HTR-8/SVneo (cell line): Measurements from ENCODE around the gene P4HB.

Source experiments
- DNase-seq: peaks from one replicate; pipeline ENCODE4 v3.0.0; 2011; ENCODE audit warnings: low spot score, mixed read lengths; ENCODE audit not compliant: insufficient read length
- FAIRE-seq: peaks from 2 replicates; lab custom pipeline; 2011; peaks lifted over from hg19 to GRCh38; lab: Jason Lieb, UNC

Gene P4HB

GRCh38 chr17:81814748-81815645, 45.3 kb downstream of the P4HB start:
- DNase-seq (no peak), FAIRE-seq (no peak)

- FAIRE-seq = no peak
- DNase-seq = no peak
These were observed 46.3 kb downstream of the P4HB start for GRCh38 chr17:81813861-81814683.

- DNase-seq (no peak), FAIRE-seq (no peak)
These were observed 47.0 kb downstream of the P4HB start for GRCh38 chr17:81813371-81813684.

- FAIRE-seq = no peak
- DNase-seq = no peak
These were observed 47.6 kb downstream of the P4HB start for GRCh38 chr17:81812571-81813370.

GRCh38 chr17:81811705-81812570, 48.4 kb downstream of the P4HB start:
- DNase-seq (no peak), FAIRE-seq (no peak)

- FAIRE-seq (no peak), DNase-seq (no peak)
These were observed 49.2 kb downstream of the P4HB start for GRCh38 chr17:81810892-81811704.

- no peak for FAIRE-seq
These were observed 49.9 kb downstream of the P4HB start for GRCh38 chr17:81810476-81810875.

GRCh38 chr17:81809556-81809998, 50.8 kb downstream of the P4HB start:
- FAIRE-seq (no peak), DNase-seq (no peak)

More at GRCh38 chr17:81810476-81810875, 49.9 kb downstream of the P4HB start:
- DNase-seq = no peak

- FAIRE-seq (peak; percentile 78), DNase-seq (no peak)
These were observed 51.4 kb downstream of the P4HB start for GRCh38 chr17:81808778-81809555.

- DNase-seq (no peak), FAIRE-seq (no peak)
These were observed 52.5 kb downstream of the P4HB start for GRCh38 chr17:81807839-81808238.

GRCh38 chr17:81807210-81807719, 53.1 kb downstream of the P4HB start:
- no peak for FAIRE-seq
- no peak for DNase-seq

GRCh38 chr17:81806461-81807209, 53.7 kb downstream of the P4HB start:
- no peak for DNase-seq
- FAIRE-seq = no peak

- no peak for DNase-seq
- no peak for FAIRE-seq
These were observed 54.5 kb downstream of the P4HB start for GRCh38 chr17:81805707-81806460.

- DNase-seq (no peak), FAIRE-seq (no peak)
These were observed 55.6 kb downstream of the P4HB start for GRCh38 chr17:81804559-81805399.

GRCh38 chr17:81803728-81804558, 56.4 kb downstream of the P4HB start, which contains the start of gene GCGR:
TSS of gene GCGR (plus strand) at chr17:81804150. CDS start at chr17:81809019, 4,869 bp downstream.
- DNase-seq (no peak), FAIRE-seq (no peak)
